Measurements from ENCODE around the gene NFIB.

GRCh38 chr9:14158916-14159315 lies 155.0 kb downstream of the NFIB start:
- TF ChIP-seq CTCF (conservative IDR thresholded peaks at IDR 0.05; ENCODE audit: low read depth, low read length) (no peak), EZH2 (IDR thresholded peaks at IDR 0.05; ENCODE audit: low read length, unreplicated experiment) (no peak)

Data from PC-3 (cell line).